AG04450 (cell line): ENCODE results near the gene NCOA3. TPM values are rescaled to one million over a fixed set of nuclear protein-coding genes. Genes with fewer than 3 reads are reported as not detected.

Source experiments
- CTCF ChIA-PET: fragments of 300-600, 350-600 bp; formaldehyde crosslinking; extraction: SDS; loops from one replicate; lab custom pipeline; 2022; ENCODE audit warnings: antibody characterized with exemption, inconsistent platforms; lab: Charles Lee
- POLR2A ChIA-PET: fragments of 350-600 bp; formaldehyde crosslinking; extraction: SDS; loops from one replicate; lab custom pipeline; 2021; ENCODE audit warnings: antibody characterized with exemption, inconsistent platforms; lab: Yijun Ruan, JAX
- DNase-seq: peaks from one replicate; pipeline ENCODE4 v3.0.0-alpha.2; 2011; ENCODE audit warnings: low read depth, low spot score
- H3K27ac ChIP-seq: one replicate; pipeline ENCODE4 v1.5.1; 2012; ENCODE audit warnings: low read depth, low read length, control low read depth
- H3K27me3 ChIP-seq: one replicate; pipeline ENCODE4 v1.6.0; 2012; ENCODE audit warnings: low read length; ENCODE audit not compliant: control insufficient read depth, insufficient read depth
- H3K4me3 ChIP-seq: 2 replicates; pipeline ENCODE4 v1.5.1; 2011; ENCODE audit warnings: mild to moderate bottlenecking, low read depth, low read length, control low read depth
- H3K9me3 ChIP-seq: 2 replicates; pipeline ENCODE4 v1.5.1; 2012; ENCODE audit warnings: low read length; ENCODE audit not compliant: control insufficient read depth, insufficient read depth
- CTCF ChIP-seq: IDR thresholded peaks from 2 replicates; pipeline ENCODE4 v1.5.1; 2011; ENCODE audit warnings: low read depth, low read length, control low read depth, inconsistent platforms
- polyA plus RNA-seq: library from polyadenylated mRNA; depleted of rRNA; stranded (reverse); fragments of >200 nt; gene quantifications from 2 replicates; pipeline ENCODE4 v1.2.3, GENCODE V29; 2011

Gene NCOA3
- polyA plus RNA-seq, 1 experiment, result 25.4 TPM

GRCh38 chr20:47581090-47581489, 79.4 kb downstream of the NCOA3 start:
- Histone ChIP-seq H3K27me3 (no peaks in the 10 kb centered on the region), H3K4me3 (no peak overlapping the region), H3K27ac (no peak overlapping the region), H3K9me3 (no peaks in the 10 kb centered on the region)
- POLR2A ChIA-PET, result no interaction called here
- no peak for TF ChIP-seq CTCF
- CTCF ChIA-PET, result no interaction called here
- no peak for DNase-seq

- ChIA-PET POLR2A (no interaction called here), CTCF (no interaction called here)
- no peaks in the 10 kb centered on the region for H3K9me3 ChIP-seq
Measured at GRCh38 chr20:47583551-47583950, 81.9 kb downstream of the NCOA3 start.

GRCh38 chr20:47585087-47585747, 83.5 kb downstream of the NCOA3 start:
- POLR2A ChIA-PET, result no interaction called here
- H3K9me3 ChIP-seq, result no peaks in the 10 kb centered on the region
- no peak for DNase-seq
- H3K27ac ChIP-seq, result no peak overlapping the region
- H3K4me3 ChIP-seq, result no peak overlapping the region
- TF ChIP-seq CTCF, result no peak
- CTCF ChIA-PET, result interaction anchor here (1.3 kb wide), 1 partner anchor 8 kb away, joined by 4 read pairs; no protein-coding TSS in a partner anchor
- H3K27me3 ChIP-seq, result no peaks in the 10 kb centered on the region

More at GRCh38 chr20:47583551-47583950, 81.9 kb downstream of the NCOA3 start:
- Histone ChIP-seq H3K27me3 (no peaks in the 10 kb centered on the region), H3K4me3 (no peak overlapping the region), H3K27ac (no peak overlapping the region)
- DNase-seq, result no peak
- TF ChIP-seq CTCF, result no peak

GRCh38 chr20:47586649-47587294, 85.1 kb downstream of the NCOA3 start:
- ChIA-PET POLR2A (no interaction called here), CTCF (interaction anchor here (1.0 kb wide), 1 partner anchor 35 kb away, joined by 4 read pairs; no protein-coding TSS in a partner anchor)
- Histone ChIP-seq H3K9me3 (no peaks in the 10 kb centered on the region), H3K27ac (no peak overlapping the region), H3K27me3 (no peaks in the 10 kb centered on the region), H3K4me3 (no peak overlapping the region)
- DNase-seq, result no peak
- no peak for TF ChIP-seq CTCF

- H3K27me3 ChIP-seq, result no peaks in the 10 kb centered on the region
- ChIA-PET POLR2A (no interaction called here), CTCF (interaction anchor here (0.7 kb wide), 1 partner anchor 33 kb away, joined by 3 read pairs; no protein-coding TSS in a partner anchor)
- H3K27ac ChIP-seq, result no peak overlapping the region
- no peak for TF ChIP-seq CTCF
- no peaks in the 10 kb centered on the region for H3K9me3 ChIP-seq
- no peak overlapping the region for H3K4me3 ChIP-seq
- no peak for DNase-seq
Measured at GRCh38 chr20:47588158-47588557, 86.5 kb downstream of the NCOA3 start.
